ENCODE data around the gene GPHN. TPM values are rescaled to one million over a fixed set of nuclear protein-coding genes. Genes with fewer than 3 reads are reported as not detected.

GPHN gene
- total and polyA plus RNA-seq, 10 of the 15 experiments (the other 5 are each of a cell fraction or from before 2014, with no cell fraction given) = 22.3 to 48.8 (median 33.1) TPM

DNA sequence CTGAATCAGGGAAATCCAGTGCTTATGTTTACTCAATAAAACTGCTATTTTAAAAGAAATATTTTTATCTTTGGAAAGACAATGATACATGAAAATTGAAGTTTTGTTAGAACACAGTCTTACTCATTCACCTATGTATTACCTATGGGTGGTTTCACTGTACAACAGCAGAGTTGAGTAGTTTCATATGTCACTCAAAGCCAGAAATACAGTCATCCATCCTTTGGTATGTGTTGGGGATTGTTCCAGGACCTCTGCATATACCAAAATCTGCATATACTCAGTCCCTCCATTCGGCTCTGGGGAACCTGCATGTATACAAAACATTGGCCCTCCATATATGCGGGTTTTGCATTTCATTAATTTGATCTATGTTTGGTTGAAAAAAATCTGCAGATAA is 190.6 kb downstream of the GPHN start:
- RAD21 ChIA-PET (ENCODE audit: unreplicated experiment) = no interaction called here
- SMC1A ChIA-PET (ENCODE audit: uncharacterized antibody, unreplicated experiment) = no interaction called here
- 76% methylated on average over 2 of the region's 2 CpGs for WGBS (ENCODE audit: insufficient coverage, insufficient replicate concordance, low lambda C conversion rate, missing lambda C conversion rate)
- Histone ChIP-seq H3K27me3 (replicated peaks in 1 of 2; ENCODE audit: control insufficient read depth in 2 of 2, insufficient read depth in 2 of 2, low read length in 1 of 2) (no peaks in the 10 kb centered on the region), H4K20me1 (ENCODE audit: control insufficient read depth, insufficient read depth) (no peaks in the 10 kb centered on the region), H3K27ac (ENCODE audit: control insufficient read depth, insufficient read depth) (no peak overlapping the region), H3K4me2 (ENCODE audit: control insufficient read depth, insufficient read depth) (no peak overlapping the region), H3K36me3 (ENCODE audit: control insufficient read depth in 2 of 2, insufficient read depth in 2 of 2, low read length in 1 of 2) (no peaks in the 10 kb centered on the region), H3K79me2 (ENCODE audit: control insufficient read depth, insufficient read depth, low read length) (no peaks in the 10 kb centered on the region), H3K4me1 (ENCODE audit: control insufficient read depth, insufficient read depth, low read length) (no peaks in the 10 kb centered on the region), H3K9ac (ENCODE audit: control insufficient read depth, insufficient read depth, low read length) (no peak overlapping the region), H3K4me3 (no peak overlapping the region), H3K9me3 (replicated peaks; ENCODE audit: control insufficient read depth, insufficient read depth, low read length) (peaks cover 3% of the 10 kb centered on the region; the same call in 2 of the 3 replicates), H2AFZ (ENCODE audit: control insufficient read depth, low read depth, low read length) (no peak overlapping the region)
- in situ Hi-C loops (cut with MboI) = no loop called here
- CTCF ChIA-PET = no interaction called here
- BruUV-seq (replicated peaks) = no TSS peak
- POLR2A ChIA-PET = no interaction called here
- peak; percentile 40; the same call in 2 of the 3 replicates for ATAC-seq
- intact Hi-C loops (cut with micrococcal nuclease; ENCODE audit: unreplicated experiment) = no loop called here
- TF ChIP-seq NFIC (IDR thresholded peaks at IDR 0.05; ENCODE audit: low read depth, low read length) = no peak
- TF ChIP-seq GABPA (IDR thresholded peaks at IDR 0.05; ENCODE audit: low read depth) = no peak
- TF ChIP-seq, protein P1, sequence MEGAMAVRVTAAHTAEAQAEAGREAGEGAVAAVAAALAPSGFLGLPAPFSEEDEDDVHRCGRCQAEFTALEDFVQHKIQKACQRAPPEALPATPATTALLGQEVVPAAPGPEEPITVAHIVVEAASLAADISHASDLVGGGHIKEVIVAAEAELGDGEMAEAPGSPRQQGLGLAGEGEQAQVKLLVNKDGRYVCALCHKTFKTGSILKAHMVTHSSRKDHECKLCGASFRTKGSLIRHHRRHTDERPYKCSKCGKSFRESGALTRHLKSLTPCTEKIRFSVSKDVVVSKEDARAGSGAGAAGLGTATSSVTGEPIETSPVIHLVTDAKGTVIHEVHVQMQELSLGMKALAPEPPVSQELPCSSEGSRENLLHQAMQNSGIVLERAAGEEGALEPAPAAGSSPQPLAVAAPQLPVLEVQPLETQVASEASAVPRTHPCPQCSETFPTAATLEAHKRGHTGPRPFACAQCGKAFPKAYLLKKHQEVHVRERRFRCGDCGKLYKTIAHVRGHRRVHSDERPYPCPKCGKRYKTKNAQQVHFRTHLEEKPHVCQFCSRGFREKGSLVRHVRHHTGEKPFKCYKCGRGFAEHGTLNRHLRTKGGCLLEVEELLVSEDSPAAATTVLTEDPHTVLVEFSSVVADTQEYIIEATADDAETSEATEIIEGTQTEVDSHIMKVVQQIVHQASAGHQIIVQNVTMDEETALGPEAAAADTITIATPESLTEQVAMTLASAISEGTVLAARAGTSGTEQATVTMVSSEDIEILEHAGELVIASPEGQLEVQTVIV (IDR thresholded peaks at IDR 0.05; ENCODE audit: borderline replicate concordance, partially characterized antibody) = no peak
- no peak for TF ChIP-seq FOS (IDR thresholded peaks at IDR 0.05; ENCODE audit: borderline replicate concordance, extremely low read depth, insufficient read length)
- TF ChIP-seq POU2F2 (IDR thresholded peaks at IDR 0.05; ENCODE audit: borderline replicate concordance, low read depth, low read length) = no peak
- no peak for TF ChIP-seq MTA2 (IDR thresholded peaks at IDR 0.05; ENCODE audit: low read depth)
- TF ChIP-seq SRF (IDR thresholded peaks at IDR 0.05; ENCODE audit: low read depth in 2 of 2, low read length in 2 of 2) = no peak
- no peak for TF ChIP-seq SPI1 (IDR thresholded peaks at IDR 0.05; ENCODE audit: borderline replicate concordance, insufficient read depth, low read depth, low read length)
- no peak for TF ChIP-seq POLR2A (IDR thresholded peaks at IDR 0.05; ENCODE audit: low read depth, low read length)
- TF ChIP-seq SUZ12 (IDR thresholded peaks at IDR 0.05; ENCODE audit: unreplicated experiment) = no peak
- DNase-seq (ENCODE audit: low read depth, low spot score) = no peak
- no peak for FAIRE-seq
